Rectal smooth muscle tissue (tissue), 1 donor: ENCODE data around the gene SERINC5.
A peak's percentile ranks its signal among the peaks of the same experiment; 100 is the strongest.

Source experiments
- H3K27ac ChIP-seq: one replicate; pipeline ENCODE4 v1.7.0; 2013; ENCODE audit warnings: low read depth, low read length, inconsistent platforms
- H3K27me3 ChIP-seq: one replicate; pipeline ENCODE4 v1.7.0; 2013; ENCODE audit warnings: low read length; ENCODE audit not compliant: control insufficient read depth, insufficient read depth
- H3K36me3 ChIP-seq: one replicate; pipeline ENCODE4 v1.7.0; 2013; ENCODE audit warnings: low read length; ENCODE audit not compliant: control insufficient read depth, insufficient read depth
- H3K4me1 ChIP-seq: one replicate; pipeline ENCODE4 v1.7.0; 2013; ENCODE audit warnings: low read length; ENCODE audit not compliant: control insufficient read depth, insufficient read depth
- H3K4me3 ChIP-seq: one replicate; pipeline ENCODE4 v1.7.0; 2013; ENCODE audit warnings: low read length
- H3K9ac ChIP-seq: one replicate; pipeline ENCODE4 v1.7.0; 2013; ENCODE audit warnings: low read length

Gene SERINC5

GRCh38 chr5:80082731-80083100 lies 173.1 kb downstream of the SERINC5 start:
- Histone ChIP-seq H3K4me1 (peaks cover 3% of the 10 kb centered on the region), H3K27ac (peak overlapping the region; percentile 25), H3K9ac (no peak overlapping the region), H3K27me3 (no peaks in the 10 kb centered on the region), H3K4me3 (peak overlapping the region; percentile 49), H3K36me3 (no peaks in the 10 kb centered on the region)

- Histone ChIP-seq H3K27ac (no peak overlapping the region), H3K36me3 (no peaks in the 10 kb centered on the region), H3K4me3 (no peak overlapping the region), H3K27me3 (no peaks in the 10 kb centered on the region), H3K9ac (no peak overlapping the region), H3K4me1 (peaks cover 3% of the 10 kb centered on the region)
Observed at GRCh38 chr5:80082281-80082680, 173.6 kb downstream of the SERINC5 start.

GRCh38 chr5:80078921-80079320 lies 176.9 kb downstream of the SERINC5 start:
- H3K27ac ChIP-seq, result no peak overlapping the region
- H3K4me1 ChIP-seq, result peaks cover 3% of the 10 kb centered on the region
- no peak overlapping the region for H3K9ac ChIP-seq
- no peaks in the 10 kb centered on the region for H3K36me3 ChIP-seq
- no peaks in the 10 kb centered on the region for H3K27me3 ChIP-seq
- H3K4me3 ChIP-seq, result no peak overlapping the region

DNA sequence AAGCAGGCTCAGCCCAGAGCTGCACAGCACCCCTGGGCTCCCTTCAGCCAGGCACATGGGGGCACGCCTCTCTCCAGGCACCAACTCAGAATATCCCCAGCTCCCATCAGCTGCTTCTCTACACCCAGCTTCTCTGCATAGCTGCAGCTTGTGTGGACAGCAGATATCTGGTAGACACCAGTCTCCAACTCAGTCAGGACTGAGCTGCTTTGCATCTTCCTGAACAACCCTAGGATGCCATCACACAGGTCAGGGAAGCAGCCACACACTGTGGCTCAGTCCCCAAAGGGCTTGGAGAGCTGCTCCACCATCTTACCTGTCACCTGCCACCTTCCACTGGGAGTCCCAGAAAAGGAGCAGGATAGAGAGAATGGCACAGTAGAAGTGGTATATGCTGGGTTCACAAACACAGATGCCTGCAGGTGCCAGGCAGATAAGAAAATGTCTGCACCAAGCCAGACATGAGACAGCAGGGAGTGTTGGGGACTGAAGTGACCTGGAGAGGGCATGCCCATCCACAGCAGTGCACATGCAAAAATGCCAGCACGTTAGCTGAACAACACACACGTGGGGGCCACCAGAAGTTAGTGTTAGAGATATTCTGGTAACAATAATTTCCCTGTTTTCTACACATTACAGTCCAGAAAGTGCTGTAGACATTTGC lies 178.7 kb downstream of the SERINC5 start:
- Histone ChIP-seq H3K4me1 (no peaks in the 10 kb centered on the region), H3K27ac (no peak overlapping the region), H3K9ac (no peak overlapping the region), H3K27me3 (no peaks in the 10 kb centered on the region), H3K36me3 (no peaks in the 10 kb centered on the region), H3K4me3 (no peak overlapping the region)

- Histone ChIP-seq H3K36me3 (no peaks in the 10 kb centered on the region), H3K4me1 (no peaks in the 10 kb centered on the region), H3K4me3 (no peak overlapping the region), H3K27ac (no peak overlapping the region), H3K27me3 (no peaks in the 10 kb centered on the region), H3K9ac (no peak overlapping the region)
Observed at GRCh38 chr5:80076131-80077050, 179.5 kb downstream of the SERINC5 start.

DNA sequence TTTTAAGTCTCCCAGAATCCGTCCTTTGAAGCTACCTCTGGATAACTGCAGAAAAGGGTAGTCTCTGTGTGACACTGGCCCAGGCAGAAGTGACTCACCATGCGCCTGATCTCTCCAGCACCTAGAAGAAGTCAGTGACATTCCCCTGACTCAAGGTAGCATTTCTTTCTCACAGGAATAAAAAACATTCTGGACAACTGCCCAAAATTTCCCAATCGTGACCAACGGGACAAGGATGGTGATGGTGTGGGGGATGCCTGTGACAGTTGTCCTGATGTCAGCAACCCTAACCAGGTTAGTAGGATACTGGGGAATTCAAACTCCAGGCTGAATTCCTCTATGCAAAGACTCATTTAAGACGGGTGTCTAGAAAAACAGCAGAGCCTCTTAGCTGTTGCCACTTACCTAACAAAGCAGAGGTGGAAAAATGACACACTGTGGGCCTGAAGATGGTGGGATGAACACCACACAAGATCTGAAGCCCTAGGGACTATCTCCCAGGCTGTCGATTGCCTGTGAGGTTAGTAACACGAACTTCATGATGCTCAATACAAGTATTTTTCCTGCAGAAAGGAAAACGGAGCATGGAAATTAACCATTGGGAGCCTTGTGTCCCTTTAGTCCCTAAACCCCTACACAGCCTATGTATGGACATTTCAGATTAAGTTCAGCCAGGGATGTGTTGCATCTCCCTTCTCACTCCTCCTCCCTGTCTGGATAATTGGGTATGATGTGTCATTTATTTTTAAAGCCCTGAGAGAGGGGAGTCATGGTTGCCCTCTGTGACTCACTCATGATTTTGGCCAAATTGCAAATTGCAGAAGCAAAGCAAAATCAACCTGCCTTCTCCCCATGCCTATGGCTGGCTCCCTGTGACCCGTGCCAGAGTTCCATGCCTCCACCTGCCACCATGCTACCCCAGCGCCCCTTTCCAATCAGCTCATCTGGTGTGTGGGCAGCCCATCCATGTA lies 183.5 kb downstream of the SERINC5 start:
- no peak overlapping the region for H3K27ac ChIP-seq
- H3K4me3 ChIP-seq, result no peak overlapping the region
- no peaks in the 10 kb centered on the region for H3K4me1 ChIP-seq
- no peaks in the 10 kb centered on the region for H3K27me3 ChIP-seq
- H3K9ac ChIP-seq, result no peak overlapping the region
- H3K36me3 ChIP-seq, result no peaks in the 10 kb centered on the region

DNA sequence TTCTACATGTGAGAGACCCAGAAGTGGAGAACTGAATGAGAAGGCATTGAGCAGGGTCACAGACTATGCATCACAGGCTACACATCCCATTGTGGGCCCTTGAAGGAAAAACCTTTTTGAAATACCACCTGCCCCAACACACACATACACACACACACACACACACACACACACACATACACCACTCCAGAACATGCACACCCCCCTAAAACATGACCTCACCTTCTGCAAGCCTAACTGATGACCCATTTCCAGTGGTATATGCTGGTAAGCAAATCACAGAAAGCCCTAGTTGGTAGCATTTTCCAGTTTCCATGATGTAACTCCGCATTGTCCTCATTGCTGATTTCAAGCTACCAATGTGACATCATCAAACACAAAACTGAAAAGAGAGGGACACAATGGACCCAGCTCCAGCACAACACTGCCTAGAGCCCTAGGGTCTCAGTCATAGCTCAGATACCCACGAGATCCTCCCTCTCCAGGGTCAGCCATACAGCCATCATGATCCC lies 184.3 kb downstream of the SERINC5 start:
- Histone ChIP-seq H3K36me3 (no peaks in the 10 kb centered on the region), H3K4me3 (no peak overlapping the region), H3K27me3 (no peaks in the 10 kb centered on the region), H3K4me1 (no peaks in the 10 kb centered on the region), H3K27ac (no peak overlapping the region), H3K9ac (no peak overlapping the region)

DNA sequence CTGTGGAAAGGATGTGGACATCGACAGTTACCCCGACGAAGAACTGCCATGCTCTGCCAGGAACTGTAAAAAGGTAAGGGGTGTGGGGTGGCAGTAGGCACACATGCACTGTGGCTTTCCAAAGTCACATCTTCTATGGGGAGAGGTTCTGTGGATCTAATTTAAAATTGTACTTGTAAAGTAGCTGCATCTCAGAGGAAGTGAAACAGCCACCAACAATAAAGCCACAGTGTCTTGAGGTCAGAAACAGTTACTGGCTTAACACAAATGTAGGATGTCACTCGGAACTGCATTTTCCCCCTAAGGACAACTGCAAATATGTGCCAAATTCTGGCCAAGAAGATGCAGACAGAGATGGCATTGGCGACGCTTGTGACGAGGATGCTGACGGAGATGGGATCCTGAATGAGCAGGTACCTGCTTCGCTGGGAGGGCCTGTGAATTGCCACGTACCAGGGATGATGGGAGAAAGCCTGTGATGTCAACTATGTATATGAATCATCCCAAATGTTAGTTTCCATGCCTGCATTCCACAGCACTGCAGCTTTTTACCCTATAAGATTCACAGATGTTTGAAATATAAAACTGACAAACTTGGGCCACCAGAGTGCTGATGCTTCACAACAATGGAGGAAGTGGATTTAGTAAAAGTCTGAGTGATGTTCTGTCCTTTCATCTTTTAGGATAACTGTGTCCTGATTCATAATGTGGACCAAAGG lies 185.4 kb downstream of the SERINC5 start:
- no peaks in the 10 kb centered on the region for H3K36me3 ChIP-seq
- no peaks in the 10 kb centered on the region for H3K27me3 ChIP-seq
- H3K4me3 ChIP-seq, result no peak overlapping the region
- H3K9ac ChIP-seq, result no peak overlapping the region
- no peaks in the 10 kb centered on the region for H3K4me1 ChIP-seq
- H3K27ac ChIP-seq, result no peak overlapping the region

- H3K4me3 ChIP-seq, result no peak overlapping the region
- H3K27ac ChIP-seq, result no peak overlapping the region
- H3K36me3 ChIP-seq, result no peaks in the 10 kb centered on the region
- no peaks in the 10 kb centered on the region for H3K27me3 ChIP-seq
- H3K9ac ChIP-seq, result no peak overlapping the region
- no peaks in the 10 kb centered on the region for H3K4me1 ChIP-seq
Observed at GRCh38 chr5:80069918-80070318, 185.9 kb downstream of the SERINC5 start.

DNA sequence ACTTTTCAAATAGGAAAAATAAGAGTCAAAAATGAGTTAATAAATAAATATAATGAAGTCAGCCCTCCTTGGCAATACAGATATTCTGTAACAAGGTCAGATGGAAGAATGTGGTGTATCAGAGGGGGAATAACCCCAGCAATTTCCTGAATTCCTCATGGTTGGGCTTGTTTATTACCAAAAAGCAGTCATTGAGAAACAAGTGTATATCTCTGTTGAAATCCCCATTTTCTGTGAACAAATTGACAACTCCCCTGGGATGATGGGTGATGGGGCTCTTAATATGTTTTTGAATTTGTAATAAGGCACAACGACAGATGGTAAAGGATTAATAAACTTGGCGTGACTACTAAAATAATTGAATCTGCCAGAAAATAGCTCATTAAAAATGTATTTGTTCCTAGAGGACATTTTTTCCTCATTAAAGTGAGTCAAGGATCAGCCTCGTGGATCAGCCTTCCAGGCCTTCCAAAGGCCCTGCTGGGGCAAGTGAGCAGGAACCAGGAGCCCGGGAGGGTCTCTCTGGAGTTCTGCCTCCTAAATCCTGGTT lies 186.5 kb downstream of the SERINC5 start:
- Histone ChIP-seq H3K9ac (no peak overlapping the region), H3K27ac (no peak overlapping the region), H3K36me3 (no peaks in the 10 kb centered on the region)

DNA sequence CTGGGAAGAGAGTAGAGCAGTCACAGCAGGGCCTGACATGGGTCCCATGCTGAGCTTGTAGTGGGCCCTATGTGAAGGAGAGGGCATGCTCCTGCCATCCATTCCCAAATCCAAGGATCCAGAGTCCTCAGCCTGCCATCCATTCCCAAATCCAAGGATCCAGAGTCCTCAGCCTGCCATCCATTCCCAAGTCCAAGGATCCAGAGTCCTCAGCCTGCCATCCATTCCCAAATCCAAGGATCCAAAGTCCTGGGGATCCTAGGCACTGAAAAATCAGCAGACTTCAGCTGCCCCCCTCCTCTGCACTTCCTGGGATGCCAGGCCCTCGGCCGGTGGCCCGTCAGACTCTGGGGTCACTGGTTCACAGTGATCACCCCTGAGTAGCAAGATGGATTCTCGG lies 187.1 kb downstream of the SERINC5 start:
- no peak overlapping the region for H3K27ac ChIP-seq
- H3K4me1 ChIP-seq, result no peaks in the 10 kb centered on the region
- H3K36me3 ChIP-seq, result no peaks in the 10 kb centered on the region
- H3K9ac ChIP-seq, result no peak overlapping the region
- no peak overlapping the region for H3K4me3 ChIP-seq
- no peaks in the 10 kb centered on the region for H3K27me3 ChIP-seq

More for the DNA sequence above, 186.5 kb downstream of the SERINC5 start:
- Histone ChIP-seq H3K27me3 (no peaks in the 10 kb centered on the region), H3K4me1 (no peaks in the 10 kb centered on the region), H3K4me3 (no peak overlapping the region)
